H1 (cell line): ENCODE data around the gene SMS. TPM values are rescaled to one million over a fixed set of nuclear protein-coding genes. Genes with fewer than 3 reads are reported as not detected.

Experiments used
- CTCF ChIA-PET: fragments of 300-600 bp; sonication (Branson Sonifier 250); formaldehyde crosslinking; loops from one replicate; lab custom pipeline; 2021; ENCODE audit not compliant: partially characterized antibody; lab: Charles Lee
- POLR2A ChIA-PET: fragments of 300-600 bp; sonication (Branson Sonifier 250); formaldehyde crosslinking; loops from one replicate; lab custom pipeline; 2021; ENCODE audit warnings: inconsistent platforms; ENCODE audit not compliant: partially characterized antibody; lab: Charles Lee
- DNase-seq, 2 experiments: peaks; one replicate each; pipeline versions ENCODE4 v3.0.0 to v3.0.0-alpha.2; 2010 to 2022; ENCODE audit warnings: low spot score in 2 of 2, low read depth in 1 of 2, mixed read lengths in 1 of 2
- FAIRE-seq: peaks from 2 replicates; lab custom pipeline; 2011; peaks lifted over from hg19 to GRCh38; lab: Jason Lieb, UNC
- H2AFZ ChIP-seq: 2 replicates; pipeline ENCODE4 v1.8.1; 2012; ENCODE audit warnings: low read length, inconsistent platforms
- H2AK5ac ChIP-seq: 2 replicates; pipeline ENCODE4 v1.6.1; 2013; ENCODE audit warnings: low read depth, low read length
- H2BK120ac ChIP-seq: replicated peaks from 2 replicates; pipeline ENCODE3; 2013; ENCODE audit warnings: low read depth, low read length, inconsistent platforms
- H2BK12ac ChIP-seq: 2 replicates; pipeline ENCODE4 v1.6.1; 2013; ENCODE audit warnings: low read depth, low read length
- H2BK15ac ChIP-seq: 2 replicates; pipeline ENCODE4 v1.6.1; 2013; ENCODE audit warnings: low read length
- H2BK20ac ChIP-seq: 2 replicates; pipeline ENCODE4 v1.6.1; 2013; ENCODE audit warnings: low read length
- H2BK5ac ChIP-seq: 2 replicates; pipeline ENCODE4 v1.6.1; 2013; ENCODE audit warnings: low read depth, low read length
- H3K14ac ChIP-seq: 2 replicates; pipeline ENCODE4 v1.6.1; 2013; ENCODE audit warnings: inconsistent platforms; ENCODE audit not compliant: insufficient read length
- H3K18ac ChIP-seq: 2 replicates; pipeline ENCODE4 v1.6.1; 2013; ENCODE audit warnings: low read length; ENCODE audit errors: extremely low read depth
- H3K23ac ChIP-seq: 2 replicates; pipeline ENCODE4 v1.6.1; 2013; ENCODE audit warnings: inconsistent platforms; ENCODE audit not compliant: insufficient read length
- H3K23me2 ChIP-seq: 2 replicates; pipeline ENCODE4 v1.6.1; 2013; ENCODE audit warnings: low read depth, low read length
- H3K27ac ChIP-seq: 2 replicates; pipeline ENCODE4 v1.6.1; 2011; ENCODE audit warnings: low read depth, low read length, inconsistent platforms
- H3K27me3 ChIP-seq, 4 experiments: replicated peaks in 1 of 4; 1 replicate in 1 of 4; 2 replicates in 3 of 4; pipeline versions ENCODE4 v1.6.1 to v1.8.1; 2011 to 2013; ENCODE audit warnings: low read length in 3 of 4, mild to moderate bottlenecking in 3 of 4, inconsistent platforms in 2 of 4, mixed read lengths in 2 of 4, moderate library complexity in 1 of 4; ENCODE audit not compliant: control insufficient read depth in 3 of 4, insufficient read depth in 3 of 4; ENCODE audit errors: extremely low read depth in 1 of 4
- H3K36me3 ChIP-seq, 4 experiments: 2 replicates each; pipeline versions ENCODE4 v1.6.1 to v1.8.1; 2011 to 2013; ENCODE audit warnings: mild to moderate bottlenecking in 4 of 4, low read length in 3 of 4, moderate library complexity in 2 of 4, control low read depth in 1 of 4, inconsistent platforms in 1 of 4; ENCODE audit not compliant: insufficient read depth in 4 of 4, control insufficient read depth in 2 of 4
- H3K4ac ChIP-seq: replicated peaks from 2 replicates; pipeline ENCODE3; 2013; ENCODE audit warnings: low read length, low read depth, mixed read lengths, inconsistent platforms; ENCODE audit not compliant: insufficient read length
- H3K4me1 ChIP-seq, 4 experiments: replicated peaks in 1 of 4; 1 replicate in 1 of 4; 2 replicates in 3 of 4; pipeline versions ENCODE4 v1.6.1 to v1.8.1; 2011 to 2013; ENCODE audit warnings: low read length in 3 of 4, inconsistent platforms in 2 of 4, mixed read lengths in 1 of 4; ENCODE audit not compliant: insufficient read depth in 4 of 4, control insufficient read depth in 3 of 4
- H3K4me2 ChIP-seq, 2 experiments: 2 replicates each; pipeline versions ENCODE4 v1.6.1 to v1.8.1; 2011 to 2013; ENCODE audit warnings: low read depth in 2 of 2, low read length in 2 of 2, control low read depth in 1 of 2, inconsistent platforms in 1 of 2, mild to moderate bottlenecking in 1 of 2; ENCODE audit not compliant: insufficient read depth in 1 of 2
- H3K4me3 ChIP-seq, 4 experiments: fragments of 200-600, 300-600 bp in 1 of 4; sonication (generic), shearing (Covaris generic), sonication (Bioruptor Twin) in 1 of 4; 2 replicates each; pipeline versions ENCODE4 v1.5.1 to v1.8.1; 2011 to 2016; ENCODE audit warnings: low read length in 4 of 4, low read depth in 3 of 4, control low read depth in 2 of 4, inconsistent platforms in 2 of 4, mild to moderate bottlenecking in 2 of 4, mixed read lengths in 1 of 4, moderate library complexity in 1 of 4; ENCODE audit not compliant: insufficient read depth in 2 of 4; ENCODE audit errors: extremely low read depth in 1 of 4
- H3K56ac ChIP-seq: replicated peaks from 2 replicates; pipeline ENCODE3; 2013; ENCODE audit warnings: low read depth, mild to moderate bottlenecking, mixed read lengths, low read length, inconsistent platforms; ENCODE audit not compliant: insufficient read length
- H3K79me1 ChIP-seq: 2 replicates; pipeline ENCODE4 v1.6.1; 2013; ENCODE audit warnings: low read depth, low read length, control low read depth
- H3K79me2 ChIP-seq, 2 experiments: 2 replicates each; pipeline versions ENCODE4 v1.6.1 to v1.8.1; 2012 to 2013; ENCODE audit warnings: low read length in 2 of 2, mild to moderate bottlenecking in 2 of 2, inconsistent platforms in 1 of 2; ENCODE audit not compliant: insufficient read depth in 2 of 2, control insufficient read depth in 1 of 2
- H3K9ac ChIP-seq, 4 experiments: replicated peaks in 1 of 4; 1 replicate in 1 of 4; 2 replicates in 3 of 4; pipeline versions ENCODE4 v1.6.1 to v1.8.1; 2011 to 2013; ENCODE audit warnings: low read depth in 3 of 4, low read length in 3 of 4, control low read depth in 2 of 4, mild to moderate bottlenecking in 2 of 4, moderate library complexity in 2 of 4, inconsistent platforms in 1 of 4; ENCODE audit errors: extremely low read depth in 1 of 4
- H3K9me3 ChIP-seq, 2 experiments: 2 replicates each; pipeline versions ENCODE4 v1.6.1 to v1.8.1; 2012 to 2013; ENCODE audit warnings: mild to moderate bottlenecking in 2 of 2, moderate library complexity in 2 of 2, control low read depth in 1 of 2, inconsistent platforms in 1 of 2, low read depth in 1 of 2, low read length in 1 of 2, mixed read lengths in 1 of 2; ENCODE audit not compliant: insufficient read depth in 2 of 2
- H4K20me1 ChIP-seq, 2 experiments: replicated peaks in 1 of 2; 2 replicates each; pipeline versions ENCODE3 to v1.8.1; 2011 to 2013; ENCODE audit warnings: inconsistent platforms in 2 of 2, low read length in 2 of 2, mild to moderate bottlenecking in 1 of 2; ENCODE audit not compliant: insufficient read depth in 2 of 2, control insufficient read depth in 1 of 2
- H4K5ac ChIP-seq: 2 replicates; pipeline ENCODE4 v1.6.1; 2013; ENCODE audit warnings: low read length, low read depth, mixed read lengths, inconsistent platforms; ENCODE audit not compliant: insufficient read length
- H4K8ac ChIP-seq: 2 replicates; pipeline ENCODE4 v1.8.0; 2013; ENCODE audit warnings: mild to moderate bottlenecking, moderate library complexity, low read length, inconsistent platforms; ENCODE audit not compliant: insufficient read depth; ENCODE audit errors: extremely low read depth
- H4K91ac ChIP-seq: replicated peaks from 2 replicates; pipeline ENCODE3; 2013; ENCODE audit warnings: low read length, mixed read lengths, inconsistent platforms; ENCODE audit not compliant: insufficient read length
- CBX5 ChIP-seq: fragments of 300-800, 300-1000 bp; sonication (generic); IDR thresholded peaks from 2 replicates; pipeline ENCODE4 v1.7.1; 2016; ENCODE audit warnings: antibody characterized with exemption, low read length, low read depth
- POU5F1 ChIP-seq: IDR thresholded peaks from 2 replicates; pipeline ENCODE4 v1.6.1; 2011; ENCODE audit warnings: low read depth, mild to moderate bottlenecking, low read length, moderate library complexity
- WGBS, 2 experiments: shearing (Covaris generic) in 1 of 2; methylation state at CpG; one replicate each; pipeline versions ENCODE4 v1.1.6 to v1.1.7; 2013 to 2015; ENCODE audit warnings: low lambda C conversion rate in 2 of 2, mixed read lengths in 2 of 2, inconsistent platforms in 1 of 2, low coverage in 1 of 2, missing lambda C conversion rate in 1 of 2; ENCODE audit not compliant: insufficient replicate concordance in 2 of 2, insufficient coverage in 1 of 2, insufficient read length in 1 of 2; ENCODE audit errors: extremely low coverage in 1 of 2, missing lambda C conversion rate in 1 of 2; 5-methylcytosine and 5-hydroxymethylcytosine counted together
- polyA plus RNA-seq, 7 experiments: library from polyadenylated mRNA; depleted of rRNA in 3 of 7; stranded (reverse) in 5 of 7; unstranded in 2 of 7; fragments of >200 nt in 5 of 7; fragments of 200-250 nt in 2 of 7; gene quantifications; 1 replicate in 5 of 7; 2 replicates in 1 of 7; 4 replicates in 1 of 7; pipeline versions ENCODE4 v1.2.1 to v1.2.3, GENCODE V29; 2011 to 2013; ENCODE audit warnings: missing spikeins in 2 of 7, mixed read lengths in 2 of 7
- total RNA-seq: library from RNA; stranded (reverse); fragmentation: NEBNext Ultra II Directional; extraction: Animal tissue kit (Norgen Biotek cat#: 25700); gene quantifications from 2 replicates; pipeline ENCODE4 v1.2.1, GENCODE V29; 2021

Gene SMS
- total and polyA plus RNA-seq, 2 of the 8 experiments (the other 6 are each of a cell fraction or from before 2014, with no cell fraction given) = 66.3 to 256 TPM

- H3K36me3 ChIP-seq = no peaks in the 10 kb centered on the region
- no peak overlapping the region for H3K9ac ChIP-seq
- H3K27me3 ChIP-seq = no peaks in the 10 kb centered on the region
- H2BK120ac ChIP-seq = no peak overlapping the region
- H3K56ac ChIP-seq = no peak overlapping the region
- H3K18ac ChIP-seq = no peak overlapping the region
- H3K4ac ChIP-seq = no peak overlapping the region
- ChIA-PET POLR2A (no interaction called here), CTCF (interaction anchor here (0.6 kb wide), 1 partner anchor 172 kb away, joined by 3 read pairs; no protein-coding TSS in a partner anchor)
- no peak overlapping the region for H3K23ac ChIP-seq
- no peaks in the 10 kb centered on the region for H3K23me2 ChIP-seq
- H3K14ac ChIP-seq = no peak overlapping the region
- no peak for FAIRE-seq
- WGBS, 2 experiments = 100% methylated on average over 1 of the region's 4 CpGs; no CpG with 5 or more reads in 1 of the 2 experiments
- no peaks in the 10 kb centered on the region for H3K9me3 ChIP-seq
- H2AK5ac ChIP-seq = no peak overlapping the region
- no peaks in the 10 kb centered on the region for H3K79me1 ChIP-seq
- no peaks in the 10 kb centered on the region for H3K79me2 ChIP-seq
- TF ChIP-seq CBX5 = no peak
- TF ChIP-seq POU5F1 = no peak
- no peak overlapping the region for H3K27ac ChIP-seq
- H3K4me3 ChIP-seq = no peak overlapping the region
- no peak overlapping the region for H4K5ac ChIP-seq
- H2AFZ ChIP-seq = no peak overlapping the region
- H2BK12ac ChIP-seq = no peak overlapping the region
- H4K20me1 ChIP-seq = no peaks in the 10 kb centered on the region
- H2BK5ac ChIP-seq = no peak overlapping the region
- H2BK15ac ChIP-seq = no peak overlapping the region
- H3K4me1 ChIP-seq = no peaks in the 10 kb centered on the region
- no peak overlapping the region for H4K8ac ChIP-seq
- no peak overlapping the region for H4K91ac ChIP-seq
- H2BK20ac ChIP-seq = no peak overlapping the region
- no peak for DNase-seq
- no peak overlapping the region for H3K4me2 ChIP-seq
These were observed 27.5 kb upstream of the SMS start for GRCh38 chrX:21912989-21913388.
